Uterus (tissue), 4 donors: ENCODE results near the gene ACO2. TPM values are rescaled to one million over a fixed set of nuclear protein-coding genes. Genes with fewer than 3 reads are reported as not detected.

Experiments
- DNase-seq, 2 donors: peaks; one replicate each; pipeline ENCODE4 v3.0.0-alpha.2; 2019 to 2020
- H3K27ac ChIP-seq, 2 donors: fragments of 200-600 bp; sonication (generic); 1 replicate in 1 of 2; 2 replicates in 1 of 2; pipeline ENCODE4 v1.5.1; 2016 to 2018
- H3K27me3 ChIP-seq, 2 donors: fragments of 200-600 bp; sonication (generic); one replicate each; pipeline ENCODE4 v1.5.1; 2018 to 2019; ENCODE audit warnings: control low read depth in 1 of 2
- H3K36me3 ChIP-seq, 2 donors: fragments of 200-600 bp; sonication (generic); one replicate each; pipeline ENCODE4 v1.5.1; 2019; ENCODE audit warnings: control low read depth in 1 of 2
- H3K4me1 ChIP-seq, 2 donors: fragments of 200-600 bp; sonication (generic); one replicate each; pipeline ENCODE4 v1.5.1; 2018 to 2019; ENCODE audit warnings: control low read depth in 1 of 2
- H3K4me3 ChIP-seq, 2 donors: fragments of 200-600 bp; sonication (generic); 1 replicate in 1 of 2; 2 replicates in 1 of 2; pipeline ENCODE4 v1.5.1; 2018 to 2019; ENCODE audit warnings: mild to moderate bottlenecking in 1 of 2
- H3K9me3 ChIP-seq, 2 donors: fragments of 200-600 bp; sonication (generic); one replicate each; pipeline ENCODE4 v1.5.1; 2019; ENCODE audit warnings: control low read depth in 1 of 2
- CTCF ChIP-seq, 4 experiments: fragments of 200-600 bp in 2 of 4; fragments of 450-650 bp in 2 of 4; sonication (generic) in 2 of 4; IDR thresholded peaks; one replicate each; pipeline ENCODE4 v1.5.1; 2016 to 2019; ENCODE audit warnings: antibody characterized with exemption in 4 of 4, mild to moderate bottlenecking in 2 of 4, moderate library complexity in 1 of 4
- POLR2A ChIP-seq, 2 donors: fragments of 450-650 bp; IDR thresholded peaks; one replicate each; pipeline ENCODE4 v1.6.1; 2016; ENCODE audit warnings: antibody characterized with exemption in 2 of 2, mild to moderate bottlenecking in 1 of 2, moderate library complexity in 1 of 2
- intact Hi-C: fragments of 100-400 bp; cut with DNase I; formaldehyde crosslinking; loops from one replicate; pipeline ENCODE4 v1.15.1; 2023; ENCODE audit warnings: low total_unique reads
- total RNA-seq, 4 donors: library from RNA; depleted of rRNA in 3 of 4; stranded (reverse); fragments of >200 nt in 3 of 4; gene quantifications; one replicate each; pipeline versions ENCODE4 v1.1.0 to v1.2.4, GENCODE V29; 2014 to 2023
- donor health status: DM: yes; HTN: yes; CAD: no.

The ACO2 gene
- total RNA-seq, 4 donors from 2014 or later, result 21.5 to 64.4 (median 47.1) TPM

GRCh38 chr22:41471568-41471967 is 2.7 kb downstream of the ACO2 start:
- intact Hi-C loops, result no loop called here
- Histone ChIP-seq H3K9me3 (no peaks in the 10 kb centered on the region), H3K27me3 (no peaks in the 10 kb centered on the region), H3K27ac (no peak overlapping the region), H3K36me3 (no peaks in the 10 kb centered on the region), H3K4me3 (no peak overlapping the region), H3K4me1 (peaks cover 0 to 5% of the 10 kb centered on the region in 2 donors)
- no peak for TF ChIP-seq CTCF (IDR thresholded peaks at IDR 0.05)
- no peak for TF ChIP-seq POLR2A (IDR thresholded peaks at IDR 0.05)
- no peak for DNase-seq

GRCh38 chr22:41474872-41475451 is 6.0 kb downstream of the ACO2 start:
- TF ChIP-seq CTCF (IDR thresholded peaks at IDR 0.05), result no peak
- no peak for TF ChIP-seq POLR2A (IDR thresholded peaks at IDR 0.05)
- Histone ChIP-seq H3K9me3 (no peaks in the 10 kb centered on the region), H3K4me1 (peaks cover 0 to 7% of the 10 kb centered on the region in 2 donors), H3K4me3 (no peak overlapping the region), H3K27me3 (no peaks in the 10 kb centered on the region), H3K27ac (no peak overlapping the region), H3K36me3 (no peaks in the 10 kb centered on the region)
- DNase-seq, result no peak
- intact Hi-C loops, result no loop called here

- Histone ChIP-seq H3K27me3 (no peaks in the 10 kb centered on the region), H3K4me3 (no peak overlapping the region), H3K9me3 (no peaks in the 10 kb centered on the region), H3K27ac (peak overlapping the region in 1 of 2 donors; percentile 78), H3K4me1 (peaks cover 14 to 20% of the 10 kb centered on the region in 2 donors), H3K36me3 (no peaks in the 10 kb centered on the region)
- no peak for DNase-seq
- intact Hi-C loops, result no loop called here
- TF ChIP-seq POLR2A (IDR thresholded peaks at IDR 0.05) (no peak), CTCF (IDR thresholded peaks at IDR 0.05) (no peak)
Observed at GRCh38 chr22:41478473-41478872, 9.6 kb downstream of the ACO2 start.

- peak overlapping the region in 1 of 2 donors; percentile 78 for H3K27ac ChIP-seq
- H3K4me1 ChIP-seq, result peaks cover 14 to 20% of the 10 kb centered on the region in 2 donors
Observed at GRCh38 chr22:41478891-41479521, 10.1 kb downstream of the ACO2 start.

DNA sequence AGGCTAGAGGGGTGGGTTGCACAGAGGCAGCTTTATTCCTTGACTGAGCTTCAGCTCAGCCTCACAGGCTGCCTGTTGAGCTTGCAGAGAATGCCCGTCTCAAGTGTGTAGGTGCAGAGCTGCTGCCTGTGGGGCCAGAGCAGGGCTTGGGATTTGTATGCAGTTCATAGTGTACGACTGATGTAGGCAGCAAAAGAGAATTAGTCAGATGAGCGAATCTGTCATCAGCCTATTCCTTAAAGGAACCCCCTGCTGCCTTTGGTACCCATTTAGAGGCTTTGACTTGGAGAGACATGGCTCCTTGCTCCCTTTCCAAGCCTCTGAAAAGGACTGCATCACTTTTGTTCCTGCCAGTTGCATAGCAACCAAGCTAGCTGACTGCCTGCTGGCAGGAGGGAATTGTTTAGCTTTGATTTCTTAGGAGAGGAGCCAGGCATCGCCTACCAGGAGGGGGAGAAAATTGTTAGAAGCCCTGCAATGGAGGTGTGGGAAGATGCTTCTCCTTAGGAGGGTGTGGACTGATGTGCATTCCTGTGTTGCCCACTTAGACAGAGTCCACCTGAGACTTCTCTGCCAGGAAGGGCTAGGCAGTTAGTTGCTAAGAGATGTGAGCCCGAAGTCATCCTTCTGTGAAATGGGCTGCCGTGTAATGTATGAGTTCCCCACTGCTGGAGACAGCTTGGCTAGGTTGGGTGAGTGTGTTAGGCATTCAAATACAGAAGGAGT is 10.9 kb downstream of the ACO2 start:
- no peak overlapping the region for H3K4me3 ChIP-seq
- H3K4me1 ChIP-seq, result peaks cover 14 to 20% of the 10 kb centered on the region in 2 donors
- H3K36me3 ChIP-seq, result no peaks in the 10 kb centered on the region
- intact Hi-C loops, result no loop called here
- TF ChIP-seq CTCF (IDR thresholded peaks at IDR 0.05) (no peak), POLR2A (IDR thresholded peaks at IDR 0.05) (no peak)
- no peak for DNase-seq
- no peaks in the 10 kb centered on the region for H3K27me3 ChIP-seq
- H3K9me3 ChIP-seq, result no peaks in the 10 kb centered on the region
- H3K27ac ChIP-seq, result peak overlapping the region; percentile 68 to 78

More at GRCh38 chr22:41478891-41479521, 10.1 kb downstream of the ACO2 start:
- no peak for DNase-seq
- no peaks in the 10 kb centered on the region for H3K27me3 ChIP-seq
- H3K4me3 ChIP-seq, result no peak overlapping the region
- H3K9me3 ChIP-seq, result no peaks in the 10 kb centered on the region
- intact Hi-C loops, result no loop called here
- no peaks in the 10 kb centered on the region for H3K36me3 ChIP-seq
- TF ChIP-seq POLR2A (IDR thresholded peaks at IDR 0.05), result no peak
